H1 (cell line): Measurements from ENCODE around the gene RPL6. TPM values are rescaled to one million over a fixed set of nuclear protein-coding genes. Genes with fewer than 3 reads are reported as not detected.

Experiments used
- CBX5 ChIP-seq: fragments of 300-800, 300-1000 bp; sonication (generic); IDR thresholded peaks from 2 replicates; pipeline ENCODE4 v1.7.1; 2016; ENCODE audit warnings: antibody characterized with exemption, low read length, low read depth
- polyA plus RNA-seq, 7 experiments: library from polyadenylated mRNA; depleted of rRNA in 3 of 7; stranded (reverse) in 5 of 7; unstranded in 2 of 7; fragments of >200 nt in 5 of 7; fragments of 200-250 nt in 2 of 7; gene quantifications; 1 replicate in 5 of 7; 2 replicates in 1 of 7; 4 replicates in 1 of 7; pipeline versions ENCODE4 v1.2.1 to v1.2.3, GENCODE V29; 2011 to 2013; ENCODE audit warnings: missing spikeins in 2 of 7, mixed read lengths in 2 of 7
- total RNA-seq: library from RNA; stranded (reverse); fragmentation: NEBNext Ultra II Directional; extraction: Animal tissue kit (Norgen Biotek cat#: 25700); gene quantifications from 2 replicates; pipeline ENCODE4 v1.2.1, GENCODE V29; 2021
- TF ChIP-seq, protein P1 (sequence below), 3 experiments: IDR thresholded peaks; 1 replicate in 2 of 3; 2 replicates in 1 of 3; pipeline versions ENCODE4 v1.5.1 to v1.6.1; 2011; ENCODE audit warnings: low read length in 3 of 3, mild to moderate bottlenecking in 3 of 3, inconsistent platforms in 2 of 3, low read depth in 1 of 3, moderate library complexity in 1 of 3; ENCODE audit not compliant: insufficient read depth in 1 of 3; ENCODE audit errors: control extremely low read depth in 1 of 3

The RPL6 gene
- total and polyA plus RNA-seq, 2 of the 8 experiments (the other 6 are each of a cell fraction or from before 2014, with no cell fraction given) = 1,073 to 1,643 TPM

DNA sequence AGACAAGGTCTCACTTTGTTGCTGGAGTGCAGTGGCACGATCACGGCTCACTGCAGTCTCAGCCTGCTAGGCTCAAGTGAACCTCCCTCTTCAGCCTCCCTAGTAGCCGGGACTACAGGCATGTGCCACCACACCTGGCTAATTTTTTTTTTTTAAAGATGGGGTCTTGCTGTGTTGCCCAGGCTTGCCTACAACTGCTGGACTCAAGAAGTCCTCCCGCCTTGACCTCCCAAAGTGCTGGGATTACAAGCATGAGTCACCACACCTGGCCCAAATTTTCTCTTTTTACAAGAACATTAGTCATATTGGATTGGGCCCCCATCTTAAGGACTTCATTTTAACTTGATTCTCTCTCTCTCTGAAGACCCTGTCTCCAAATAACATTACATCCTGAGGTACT is 20.2 kb downstream of the RPL6 start (continued):
- TF ChIP-seq, protein P1, sequence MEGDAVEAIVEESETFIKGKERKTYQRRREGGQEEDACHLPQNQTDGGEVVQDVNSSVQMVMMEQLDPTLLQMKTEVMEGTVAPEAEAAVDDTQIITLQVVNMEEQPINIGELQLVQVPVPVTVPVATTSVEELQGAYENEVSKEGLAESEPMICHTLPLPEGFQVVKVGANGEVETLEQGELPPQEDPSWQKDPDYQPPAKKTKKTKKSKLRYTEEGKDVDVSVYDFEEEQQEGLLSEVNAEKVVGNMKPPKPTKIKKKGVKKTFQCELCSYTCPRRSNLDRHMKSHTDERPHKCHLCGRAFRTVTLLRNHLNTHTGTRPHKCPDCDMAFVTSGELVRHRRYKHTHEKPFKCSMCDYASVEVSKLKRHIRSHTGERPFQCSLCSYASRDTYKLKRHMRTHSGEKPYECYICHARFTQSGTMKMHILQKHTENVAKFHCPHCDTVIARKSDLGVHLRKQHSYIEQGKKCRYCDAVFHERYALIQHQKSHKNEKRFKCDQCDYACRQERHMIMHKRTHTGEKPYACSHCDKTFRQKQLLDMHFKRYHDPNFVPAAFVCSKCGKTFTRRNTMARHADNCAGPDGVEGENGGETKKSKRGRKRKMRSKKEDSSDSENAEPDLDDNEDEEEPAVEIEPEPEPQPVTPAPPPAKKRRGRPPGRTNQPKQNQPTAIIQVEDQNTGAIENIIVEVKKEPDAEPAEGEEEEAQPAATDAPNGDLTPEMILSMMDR (IDR thresholded peaks at IDR 0.05; ENCODE audit: control extremely low read depth in 1 of 3, insufficient read depth in 1 of 3, low read depth in 1 of 3, low read length in 3 of 3) = no peak
- no peak for TF ChIP-seq CBX5
